Measurements from ENCODE around the gene DGKH.
"Not testable (repeated sequence)": the region's sequence is repeated elsewhere in the genome, so short reads cannot be mapped to it uniquely, and the experiment has no call there.

Gene DGKH

GRCh38 chr13:42114278-42114677, 65.8 kb downstream of the DGKH start:
- no peak for DNase-seq

DNA sequence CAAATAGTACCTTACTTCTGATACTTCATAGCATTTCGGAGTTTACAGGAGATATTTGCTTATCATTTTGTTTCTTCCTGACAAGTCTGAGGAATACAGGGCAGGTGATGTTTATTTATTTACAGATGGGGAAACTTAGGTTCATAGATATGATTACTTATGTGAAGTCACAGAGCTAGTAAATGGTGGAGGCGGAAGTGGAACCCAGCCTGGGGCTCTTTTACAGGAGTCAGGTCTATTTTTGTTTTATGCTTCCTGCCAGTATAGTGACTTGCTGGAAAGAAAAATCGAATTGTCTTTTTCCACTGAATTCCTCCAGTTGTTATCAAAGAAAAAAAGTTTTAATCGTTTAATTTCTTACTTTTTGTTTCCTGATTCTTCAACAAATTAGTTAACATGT, 66.5 kb downstream of the DGKH start:
- DNase-seq, result no peak

DNA sequence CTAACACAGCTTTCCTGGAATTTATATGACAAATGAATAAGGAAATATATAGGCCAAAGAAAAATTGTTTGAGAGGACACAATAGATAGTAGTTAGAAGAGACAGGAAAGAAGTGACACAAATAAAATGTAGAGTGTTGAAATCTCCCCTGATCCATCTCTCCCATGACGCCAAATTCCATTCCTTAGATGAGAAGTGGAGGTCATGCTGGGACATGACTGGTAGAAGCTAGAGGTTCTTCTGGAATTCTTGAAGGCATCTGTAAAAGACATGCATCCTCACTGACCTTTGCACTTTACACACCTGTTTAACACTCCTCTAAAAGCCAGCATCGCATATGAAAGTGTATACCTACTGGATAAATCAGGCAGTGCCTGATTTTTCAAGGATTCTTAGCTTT, 67.8 kb downstream of the DGKH start:
- DNase-seq, result no peak

- DNase-seq, result no peak
These were observed 70.6 kb downstream of the DGKH start for GRCh38 chr13:42119041-42119440.

DNA sequence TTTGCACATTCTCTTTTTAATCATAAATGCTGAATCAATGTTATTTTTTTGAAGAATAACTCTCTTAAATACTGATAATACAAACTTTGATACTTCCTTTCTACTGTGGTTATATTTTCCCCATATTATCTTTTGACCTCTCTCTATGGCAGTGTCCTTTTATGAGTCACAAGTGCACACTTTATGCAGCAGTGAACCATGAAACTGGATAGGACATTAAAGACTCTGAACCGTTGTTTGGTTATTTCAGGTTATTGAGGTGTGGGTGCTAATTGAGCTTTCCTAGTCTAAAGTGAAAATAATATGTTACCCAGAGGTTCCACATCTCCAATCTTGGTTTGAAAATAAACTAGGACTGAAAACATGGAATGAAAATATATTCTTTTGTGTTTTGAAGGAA, 71.4 kb downstream of the DGKH start:
- no peak for DNase-seq

DNA sequence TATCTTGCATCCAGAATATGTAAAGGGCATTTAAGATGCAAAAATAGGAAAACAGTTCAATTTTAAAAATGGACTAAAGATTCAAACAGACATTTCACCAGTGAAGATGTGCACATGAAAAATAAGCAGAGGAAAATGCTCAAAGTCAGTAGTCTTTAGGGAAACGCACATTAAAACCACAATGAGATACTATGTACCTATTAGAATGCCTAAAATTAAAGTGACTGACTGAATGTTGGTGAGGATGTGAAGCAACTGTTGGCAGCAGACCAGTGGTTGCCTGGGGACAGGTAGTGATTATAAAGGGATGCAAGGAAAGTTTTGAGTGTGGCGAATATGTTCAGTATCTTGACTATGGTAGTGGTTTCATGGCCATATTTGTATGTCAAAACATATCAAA, 75.2 kb downstream of the DGKH start:
- DNase-seq, result no peak

- no peak for DNase-seq
These were observed 76.6 kb downstream of the DGKH start for GRCh38 chr13:42125046-42125445.

GRCh38 chr13:42127047-42127446, 78.6 kb downstream of the DGKH start:
- no peak for DNase-seq

DNA sequence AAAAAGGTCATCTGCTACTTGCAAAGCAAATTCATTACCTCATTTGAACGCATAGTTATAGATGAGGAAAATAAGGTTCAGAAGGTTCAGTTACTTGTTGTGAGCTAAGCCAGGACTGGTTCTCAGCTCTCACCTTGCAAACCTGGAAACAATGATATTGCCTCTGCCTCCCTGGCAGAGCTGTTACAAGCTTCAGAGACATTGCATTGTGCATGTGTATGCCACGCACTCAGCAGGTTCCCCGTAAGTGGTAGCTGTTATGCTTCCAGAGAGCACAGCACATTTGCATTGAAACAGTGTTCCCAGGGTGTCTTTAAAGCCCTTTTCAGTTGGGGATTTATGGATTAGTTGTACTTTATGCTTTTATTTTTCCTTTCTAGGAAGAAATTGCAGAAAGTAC, 80.6 kb downstream of the DGKH start:
- no peak for DNase-seq

- no peak for DNase-seq
These were observed 88.1 kb downstream of the DGKH start for GRCh38 chr13:42136518-42136917.

DNA sequence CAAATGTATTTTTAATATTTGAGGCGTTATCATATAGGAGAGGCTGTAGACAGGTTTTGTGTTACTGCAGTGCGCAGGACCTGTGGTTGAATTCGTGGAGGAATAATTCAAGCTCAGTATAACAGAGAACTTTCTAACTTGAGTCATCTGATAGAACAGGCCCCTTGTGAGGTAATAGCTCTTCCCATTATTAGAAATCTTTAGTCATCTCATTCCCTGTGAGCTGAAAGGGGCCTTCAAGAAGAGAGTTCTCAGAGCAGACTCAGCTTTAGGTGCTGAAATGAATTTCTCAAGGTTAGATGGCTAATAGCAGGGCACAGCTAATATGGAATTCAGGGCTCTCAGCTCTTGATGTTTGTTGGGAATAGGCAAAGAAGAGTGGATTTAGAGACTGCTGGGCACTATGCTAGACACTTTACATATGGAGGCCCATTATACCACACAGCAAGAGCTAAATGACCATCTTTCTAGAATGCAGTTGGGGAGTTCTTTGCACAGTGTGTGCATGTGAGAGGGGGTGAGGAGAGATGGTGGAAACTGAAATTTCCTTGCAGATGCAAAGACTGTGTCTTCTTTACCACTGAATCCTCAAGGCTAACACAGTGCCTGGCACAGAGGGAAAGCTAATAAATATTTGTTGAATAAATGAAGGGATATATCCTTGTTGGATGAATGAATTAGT, 89.5 kb downstream of the DGKH start:
- no peak for DNase-seq

- DNase-seq, result no peak
These were observed 92.0 kb downstream of the DGKH start for GRCh38 chr13:42140494-42140893.

DNA sequence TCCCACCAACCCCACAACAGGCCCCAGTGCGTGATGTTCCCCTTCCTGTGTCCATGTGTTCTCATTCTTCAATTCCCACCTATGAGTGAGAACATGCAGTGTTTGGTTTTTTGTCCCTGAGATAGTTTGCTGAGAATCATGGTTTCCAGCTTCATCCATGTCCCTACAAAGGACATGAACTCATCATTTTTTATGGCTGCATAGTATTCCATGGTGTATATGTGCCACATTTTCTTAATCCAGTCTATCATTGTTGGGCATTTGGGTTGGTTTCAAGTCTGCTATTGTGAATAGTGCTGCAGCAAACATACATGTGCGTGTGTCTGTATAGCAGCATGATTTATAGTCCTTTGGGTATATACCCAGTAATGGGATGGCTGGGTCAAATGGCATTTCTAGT, 92.6 kb downstream of the DGKH start:
- DNase-seq, result not testable (repeated sequence)

DNA sequence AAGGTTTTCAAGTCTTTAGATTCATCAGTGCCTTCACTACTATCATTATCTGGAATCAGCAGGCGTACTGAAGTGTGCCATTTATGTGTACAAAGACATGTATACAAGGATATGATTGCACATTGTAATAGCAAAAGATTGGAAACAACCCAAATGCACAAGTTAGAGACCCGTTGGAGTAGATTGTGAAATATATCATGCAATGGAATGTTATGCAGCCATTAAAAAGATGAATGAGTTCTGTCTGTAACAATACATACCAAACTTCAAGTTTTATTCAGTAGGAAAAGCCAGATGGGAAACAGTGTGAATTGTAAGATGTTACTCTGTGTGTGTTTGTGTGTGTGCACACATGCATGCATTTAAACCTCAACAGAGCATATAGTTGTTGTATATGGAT, 97.9 kb downstream of the DGKH start:
- no peak for DNase-seq

DNA sequence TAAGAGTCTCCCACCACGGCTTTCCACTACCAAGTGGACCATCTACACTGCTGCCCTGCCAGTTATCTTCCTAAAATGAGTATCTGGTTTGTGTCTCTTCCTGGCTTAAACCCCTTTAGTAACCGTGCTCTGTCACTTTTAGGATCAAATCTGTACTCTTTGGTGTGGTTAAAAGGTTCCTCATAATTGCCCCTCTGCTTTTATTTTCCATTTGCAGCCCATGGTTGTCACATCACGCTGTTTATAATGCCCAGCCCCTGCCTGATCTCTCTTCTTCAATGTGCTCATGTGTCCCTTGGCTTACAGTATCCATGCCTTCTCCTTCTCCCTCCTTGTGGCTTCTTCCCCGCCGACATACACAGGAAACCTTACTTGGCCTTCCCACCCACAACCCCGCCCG, 100.1 kb downstream of the DGKH start:
- DNase-seq, result no peak

DNA sequence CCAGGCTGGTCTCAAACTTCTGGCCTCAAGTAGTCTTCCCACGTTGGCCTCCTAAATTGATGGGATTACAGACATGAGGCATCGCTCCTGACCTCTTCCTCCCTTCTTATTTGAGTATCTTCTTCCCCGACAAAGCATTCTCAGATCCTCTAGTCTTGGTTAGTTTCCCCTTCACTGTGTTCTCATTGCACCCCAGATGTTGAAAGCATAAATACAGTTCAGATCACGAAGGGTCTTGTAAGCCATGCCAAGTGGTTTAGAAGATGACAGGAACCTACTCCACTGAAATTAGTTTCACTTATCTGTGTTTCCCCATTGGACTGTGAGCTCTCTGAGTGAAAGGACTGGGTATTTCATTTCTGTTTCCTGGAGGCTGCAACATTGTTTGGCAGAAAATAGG, 100.7 kb downstream of the DGKH start:
- DNase-seq, result no peak

- no peak for DNase-seq
These were observed 103.3 kb downstream of the DGKH start for GRCh38 chr13:42151781-42152180.

GRCh38 chr13:42152495-42152894, 104.0 kb downstream of the DGKH start:
- DNase-seq, result no peak

GRCh38 chr13:42153199-42154113, 105.0 kb downstream of the DGKH start:
- no peak for DNase-seq

- no peak for DNase-seq
These were observed 106.8 kb downstream of the DGKH start for GRCh38 chr13:42155251-42155650.

GRCh38 chr13:42163338-42163737, 114.9 kb downstream of the DGKH start:
- DNase-seq, result not testable (repeated sequence)

- not testable (repeated sequence) for DNase-seq
These were observed 115.5 kb downstream of the DGKH start for GRCh38 chr13:42163910-42164309.

DNA sequence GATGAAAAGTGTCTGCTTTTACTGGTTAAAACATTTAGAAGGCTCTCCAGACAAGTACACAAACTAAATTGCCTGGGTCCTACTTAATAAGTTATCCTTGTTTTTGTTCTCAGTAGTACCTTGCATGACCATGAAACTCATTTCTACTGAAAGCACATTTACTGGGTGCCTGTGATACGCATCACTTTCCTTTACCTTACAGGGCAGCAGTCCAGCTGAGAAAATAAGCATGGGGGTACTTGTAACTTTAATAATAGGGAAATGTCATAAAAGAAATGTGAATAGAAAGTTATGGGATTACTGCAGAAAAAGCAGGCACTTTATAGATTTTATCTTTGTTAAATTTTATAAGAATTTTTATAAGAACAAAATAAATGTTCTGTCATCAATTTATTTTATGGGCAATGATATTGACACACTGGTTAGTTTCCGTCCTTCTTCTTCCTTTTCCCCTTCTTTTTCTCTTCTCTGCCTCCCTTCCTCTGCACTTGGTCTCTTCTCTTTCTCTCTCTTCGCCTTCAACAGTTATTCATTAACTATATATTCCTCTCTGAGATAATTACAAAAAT, 116.2 kb downstream of the DGKH start:
- DNase-seq, result no peak

GRCh38 chr13:42168496-42168895, 120.0 kb downstream of the DGKH start:
- DNase-seq, result no peak
